Left hindlimb (tissue), 1 donor: Measurements from ENCODE around the gene RHCG.
"Not testable (repeated sequence)": the region's sequence is repeated elsewhere in the genome, so short reads cannot be mapped to it uniquely, and the experiment has no call there.

Source experiments
- DNase-seq: peaks from one replicate; pipeline ENCODE4 v3.0.0-alpha.2; 2018

RHCG gene

GRCh38 chr15:89475661-89476060, 20.7 kb downstream of the RHCG start:
- DNase-seq = no peak

DNA sequence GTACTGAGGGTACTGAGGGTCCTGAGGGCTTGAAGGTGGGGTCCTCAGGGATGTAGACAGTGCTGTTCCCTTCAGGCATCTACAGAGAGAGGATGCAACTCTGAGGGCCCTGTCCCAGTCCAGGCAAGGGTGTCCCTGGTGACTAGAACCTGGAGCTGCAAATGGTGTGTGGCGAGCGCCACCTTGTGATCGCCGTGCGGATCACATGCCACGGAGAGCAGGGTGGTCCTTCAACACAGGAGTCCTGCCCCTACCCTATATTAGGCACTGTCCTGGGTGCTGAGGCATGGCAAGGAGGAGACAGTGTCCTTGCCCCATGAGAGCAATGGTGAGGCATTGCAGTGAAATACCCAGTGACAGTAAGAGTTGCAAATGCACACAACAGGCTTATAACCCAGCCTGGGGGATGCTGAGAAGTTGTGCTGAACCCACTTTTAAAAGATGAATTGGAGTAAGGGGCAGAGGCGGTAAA, 23.6 kb downstream of the RHCG start:
- no peak for DNase-seq

DNA sequence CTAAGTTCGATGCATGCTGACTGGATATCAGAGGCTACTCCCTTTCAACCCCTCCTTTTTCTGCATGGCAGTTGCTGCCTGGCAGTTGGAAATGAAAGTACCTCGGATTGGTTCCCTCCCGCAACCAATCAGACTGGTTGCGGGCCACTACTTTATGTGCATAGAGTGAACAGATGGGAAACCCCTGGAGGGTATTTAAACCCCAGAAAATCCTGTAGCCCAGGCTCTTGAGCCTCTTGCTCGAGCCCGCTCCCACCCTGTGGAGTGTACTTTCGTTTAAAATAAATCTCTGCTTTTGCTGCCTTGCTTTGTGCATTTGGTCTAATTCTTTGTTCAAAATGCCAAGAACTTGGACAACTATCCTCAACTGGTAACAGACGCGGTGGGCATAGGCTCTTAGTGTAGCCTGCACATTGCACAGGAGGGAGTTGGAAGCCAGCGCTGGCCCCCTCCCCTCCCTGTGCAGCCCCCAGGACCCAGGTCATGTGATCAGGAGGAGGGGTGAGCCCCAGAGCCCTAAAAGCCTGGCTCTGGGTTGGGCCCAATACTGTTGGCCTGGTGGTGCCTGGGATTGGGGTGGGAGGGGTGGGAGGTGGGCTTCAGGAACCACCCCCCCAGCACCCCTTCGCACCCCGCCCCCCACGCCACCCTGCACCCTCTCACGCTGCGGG, 26.8 kb downstream of the RHCG start:
- no peak for DNase-seq

DNA sequence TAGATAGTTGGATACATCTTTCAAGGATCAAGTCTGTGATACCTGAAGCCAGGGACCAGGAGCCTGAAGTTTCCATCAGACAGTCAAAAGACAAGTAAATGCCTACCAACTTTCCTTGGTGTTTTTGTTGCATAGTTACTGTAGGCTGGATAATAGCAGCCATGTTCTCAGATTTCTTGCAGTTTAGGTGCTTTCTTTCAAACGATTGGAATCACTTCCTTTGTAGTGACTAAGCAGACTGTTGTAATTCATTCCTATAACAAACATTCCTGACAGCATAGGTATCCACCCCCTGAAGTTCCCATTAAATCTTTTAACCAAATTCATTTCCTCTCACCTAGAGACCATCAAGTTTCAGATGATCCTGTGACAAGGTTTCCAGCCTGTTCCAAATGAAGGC, 27.6 kb downstream of the RHCG start:
- not testable (repeated sequence) for DNase-seq

DNA sequence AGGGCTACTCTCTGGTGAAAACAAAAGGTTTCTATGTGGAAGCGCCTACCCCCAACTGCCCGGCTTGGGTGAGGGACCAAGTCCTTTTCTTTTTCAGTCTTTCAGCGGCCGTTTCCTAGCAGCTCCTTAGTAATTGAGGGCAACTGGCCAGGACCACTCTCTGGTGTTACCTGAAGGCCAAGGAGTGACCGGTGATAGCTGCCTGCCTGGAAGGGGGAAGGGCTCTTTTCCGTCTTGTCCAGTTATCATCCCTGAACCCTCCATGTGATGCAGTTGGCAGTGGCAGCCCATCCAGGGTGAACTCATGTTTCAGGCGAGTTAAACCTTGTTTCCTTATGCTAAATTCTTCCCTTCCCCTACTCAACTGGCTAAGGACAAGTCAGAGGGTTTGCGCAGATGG, 33.3 kb downstream of the RHCG start:
- DNase-seq = no peak

DNA sequence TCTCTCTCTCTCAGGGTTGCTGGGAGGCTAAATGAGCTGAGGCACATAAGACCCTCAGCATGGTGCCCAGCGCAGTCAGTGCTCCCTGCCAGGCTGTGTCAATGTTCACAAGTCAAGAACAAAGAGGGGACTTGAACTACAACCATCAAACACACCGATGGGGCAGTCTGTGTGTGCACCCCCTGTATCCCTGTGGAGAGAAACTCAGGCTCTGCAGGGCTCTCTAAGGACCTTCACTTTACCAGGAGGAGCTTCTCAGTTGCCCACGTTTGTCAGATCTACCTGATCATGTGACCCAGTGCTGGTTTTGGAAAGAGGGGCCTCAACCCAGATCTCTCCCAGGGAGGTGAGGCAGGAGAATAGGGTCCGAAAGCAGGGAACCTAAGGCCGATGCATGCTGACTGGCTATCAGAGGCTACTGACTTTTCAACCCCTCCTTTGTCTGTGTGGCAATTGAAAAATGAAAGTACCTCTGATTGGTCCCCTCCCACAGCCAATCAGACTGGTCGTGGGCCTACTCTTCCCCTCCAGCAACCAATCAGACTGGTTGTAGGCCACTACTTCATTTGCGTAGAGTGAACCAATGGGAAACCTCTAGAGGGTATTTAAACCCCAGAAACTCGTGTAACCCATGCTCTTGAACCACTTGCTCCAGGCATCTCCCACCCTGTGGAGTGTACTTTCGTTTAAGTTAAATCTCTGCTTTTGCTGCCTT, 34.0 kb downstream of the RHCG start:
- no peak for DNase-seq

- DNase-seq = no peak
Measured at GRCh38 chr15:89461386-89461785, 35.0 kb downstream of the RHCG start.

- DNase-seq = no peak
Measured at GRCh38 chr15:89460048-89460447, 36.3 kb downstream of the RHCG start.

- DNase-seq = no peak
Measured at GRCh38 chr15:89459271-89460038, 36.9 kb downstream of the RHCG start.

- DNase-seq = no peak
Measured at GRCh38 chr15:89458440-89458839, 37.9 kb downstream of the RHCG start.

GRCh38 chr15:89457086-89457485, 39.3 kb downstream of the RHCG start:
- no peak for DNase-seq

DNA sequence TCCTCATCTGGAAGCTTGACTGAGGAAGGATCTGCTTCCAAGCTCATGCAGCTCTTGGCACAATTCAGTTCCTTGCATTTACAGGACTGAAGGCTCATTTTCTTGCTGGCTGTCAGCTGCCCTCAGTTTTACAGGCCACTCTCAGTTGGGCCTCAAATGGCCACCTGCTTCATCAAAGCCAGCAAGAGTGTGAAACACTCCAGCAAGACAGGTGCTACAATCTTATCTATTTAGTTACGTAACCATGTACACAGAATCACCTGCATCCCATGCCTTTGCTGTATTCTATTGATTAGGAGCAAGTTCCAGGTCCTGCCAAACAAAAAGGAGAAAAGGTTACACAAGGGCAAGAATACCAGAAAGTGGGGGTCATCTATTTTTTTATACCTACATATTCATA, 40.8 kb downstream of the RHCG start:
- DNase-seq = no peak

DNA sequence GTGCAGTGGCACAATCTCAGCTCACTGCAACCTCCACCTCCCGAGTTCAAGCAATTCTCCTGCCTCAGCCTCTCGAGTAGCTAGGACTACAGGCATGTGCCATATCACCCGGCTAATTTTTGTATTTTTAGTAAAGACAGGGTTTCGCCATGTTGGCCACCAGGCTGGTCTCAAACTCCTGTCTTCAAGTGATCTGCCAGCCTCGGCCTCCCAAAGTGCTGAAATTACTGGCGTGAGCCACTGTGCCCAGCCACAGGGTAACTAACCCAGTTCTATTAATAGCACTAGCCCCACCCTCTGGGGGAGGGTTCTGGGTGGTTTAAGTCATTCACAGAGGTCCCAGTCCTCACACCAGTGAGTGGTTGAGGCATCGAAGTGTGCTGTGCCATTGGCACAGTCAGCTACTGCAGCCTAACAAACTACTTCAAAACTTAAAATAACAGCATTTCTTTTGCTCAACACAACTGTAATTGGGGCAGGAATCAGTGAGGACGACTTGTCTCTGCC, 44.0 kb downstream of the RHCG start:
- DNase-seq = no peak

- no peak for DNase-seq
Measured at GRCh38 chr15:89451846-89452245, 44.5 kb downstream of the RHCG start.

DNA sequence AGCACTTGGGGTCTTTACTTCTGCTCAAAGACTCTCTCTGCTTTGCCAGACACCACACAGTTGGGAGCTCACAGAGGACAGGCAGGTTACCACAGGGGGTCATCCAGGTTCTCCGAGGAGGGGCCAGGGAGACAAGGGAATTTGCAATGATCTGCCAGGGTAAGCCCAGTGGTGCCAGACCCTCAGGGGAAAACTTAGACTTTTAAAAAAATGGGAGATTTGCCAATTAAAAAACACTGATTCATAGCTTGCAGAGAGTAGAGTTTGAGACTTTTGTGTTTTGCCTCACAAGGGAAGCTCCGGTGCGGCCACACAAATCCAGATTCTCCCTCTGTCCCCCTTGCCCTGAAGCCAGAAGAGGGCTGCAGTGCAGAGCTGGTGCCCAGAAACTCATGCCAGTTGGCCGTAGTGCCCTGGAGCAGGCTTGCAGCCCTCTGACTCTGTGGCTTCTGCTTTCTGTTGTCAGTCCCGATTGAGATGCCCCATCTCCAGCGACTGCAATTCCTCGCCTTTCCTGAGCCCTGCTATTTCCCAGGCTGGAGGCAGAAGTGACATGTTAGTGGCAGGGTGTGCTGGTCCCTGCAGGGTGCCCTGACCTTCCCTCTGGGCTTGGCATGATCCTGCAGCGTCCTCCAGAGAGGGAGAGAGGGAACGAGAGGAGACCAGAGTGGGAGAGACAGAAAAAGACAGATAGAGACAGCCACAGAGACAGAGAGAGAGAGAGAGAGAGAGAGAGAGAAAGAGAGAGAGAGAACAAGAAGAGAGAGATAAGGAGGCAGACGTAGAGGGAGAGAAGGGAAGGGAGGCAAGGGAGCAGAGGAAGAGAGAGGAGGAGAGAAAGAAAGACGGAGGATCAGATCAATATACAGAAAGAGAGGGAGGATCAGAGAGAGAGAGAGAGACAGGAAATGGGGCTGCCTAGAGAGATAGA, 46.0 kb downstream of the RHCG start:
- DNase-seq = no peak

DNA sequence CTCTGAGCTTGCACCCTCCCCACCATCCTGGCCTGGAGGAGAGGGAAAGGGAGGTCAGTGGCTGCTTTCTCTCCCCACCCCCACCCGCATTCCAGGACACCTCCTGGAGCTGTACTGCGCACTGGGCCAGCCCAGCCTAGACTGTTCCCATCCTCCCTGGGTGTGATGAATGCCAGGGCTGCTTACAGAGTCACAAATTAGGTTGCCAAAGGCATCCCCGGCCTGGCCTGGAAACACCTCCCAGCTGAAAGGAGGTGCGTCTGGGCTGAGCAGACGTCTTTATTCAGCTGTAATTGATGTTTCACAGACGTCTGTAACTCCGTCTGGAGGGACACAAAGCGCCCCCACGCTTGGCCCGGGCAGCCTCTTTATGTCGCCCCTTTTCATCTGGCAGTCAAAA, 47.6 kb downstream of the RHCG start:
- DNase-seq = no peak

DNA sequence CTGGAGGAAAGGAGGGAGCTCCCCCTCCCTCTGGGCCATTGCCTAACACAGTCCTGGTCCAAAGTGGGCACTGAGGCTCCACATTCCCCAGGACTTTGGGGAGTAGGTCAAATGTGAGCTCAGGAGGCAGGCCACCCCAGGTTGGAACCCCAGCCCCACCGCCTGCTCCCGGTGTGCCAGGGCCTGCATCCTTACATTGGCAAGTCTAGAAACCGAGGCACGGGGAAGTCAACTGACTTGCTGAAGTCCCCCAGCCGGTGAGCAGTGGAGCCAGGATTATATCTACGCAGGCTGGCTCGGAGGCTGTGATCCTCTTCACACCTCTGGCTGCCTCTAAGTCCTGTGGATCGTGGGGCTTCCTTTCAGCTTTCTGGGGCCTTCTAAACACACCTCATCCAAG, 48.7 kb downstream of the RHCG start:
- DNase-seq = no peak

- DNase-seq = no peak
Measured at GRCh38 chr15:89446255-89446891, 50.0 kb downstream of the RHCG start.

- DNase-seq = no peak
Measured at GRCh38 chr15:89445518-89445917, 50.9 kb downstream of the RHCG start.

GRCh38 chr15:89444241-89445225, 51.9 kb downstream of the RHCG start:
- no peak for DNase-seq

DNA sequence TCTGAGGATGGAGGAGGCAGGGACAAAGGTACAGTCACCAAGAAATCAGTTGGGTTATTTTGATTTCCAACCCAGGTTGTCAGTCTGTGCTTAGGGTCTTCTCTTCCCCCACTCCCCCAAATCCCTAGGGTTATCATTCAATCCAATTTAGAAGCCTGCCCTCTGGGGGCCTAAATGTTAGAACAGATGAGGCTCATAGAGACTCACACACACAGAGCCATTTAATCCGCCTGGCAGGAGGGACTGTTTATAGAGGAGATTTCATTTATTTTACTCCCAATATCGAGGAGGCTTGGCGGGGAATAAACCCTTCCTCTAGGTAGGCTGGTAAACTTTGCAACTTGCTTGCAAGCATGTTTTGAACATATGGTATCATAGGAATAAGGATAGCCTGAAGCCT, 52.8 kb downstream of the RHCG start:
- no peak for DNase-seq
